NCI-H526 (cell line): ENCODE measurements around the gene G6PC1.
"Not testable (repeated sequence)": the region's sequence is repeated elsewhere in the genome, so short reads cannot be mapped to it uniquely, and the experiment has no call there.

Experiments used
- DNase-seq, 2 experiments: peaks; one replicate each; lab custom pipeline; 2025; lab: John Stamatoyannopoulos, UW

G6PC1 gene

DNA sequence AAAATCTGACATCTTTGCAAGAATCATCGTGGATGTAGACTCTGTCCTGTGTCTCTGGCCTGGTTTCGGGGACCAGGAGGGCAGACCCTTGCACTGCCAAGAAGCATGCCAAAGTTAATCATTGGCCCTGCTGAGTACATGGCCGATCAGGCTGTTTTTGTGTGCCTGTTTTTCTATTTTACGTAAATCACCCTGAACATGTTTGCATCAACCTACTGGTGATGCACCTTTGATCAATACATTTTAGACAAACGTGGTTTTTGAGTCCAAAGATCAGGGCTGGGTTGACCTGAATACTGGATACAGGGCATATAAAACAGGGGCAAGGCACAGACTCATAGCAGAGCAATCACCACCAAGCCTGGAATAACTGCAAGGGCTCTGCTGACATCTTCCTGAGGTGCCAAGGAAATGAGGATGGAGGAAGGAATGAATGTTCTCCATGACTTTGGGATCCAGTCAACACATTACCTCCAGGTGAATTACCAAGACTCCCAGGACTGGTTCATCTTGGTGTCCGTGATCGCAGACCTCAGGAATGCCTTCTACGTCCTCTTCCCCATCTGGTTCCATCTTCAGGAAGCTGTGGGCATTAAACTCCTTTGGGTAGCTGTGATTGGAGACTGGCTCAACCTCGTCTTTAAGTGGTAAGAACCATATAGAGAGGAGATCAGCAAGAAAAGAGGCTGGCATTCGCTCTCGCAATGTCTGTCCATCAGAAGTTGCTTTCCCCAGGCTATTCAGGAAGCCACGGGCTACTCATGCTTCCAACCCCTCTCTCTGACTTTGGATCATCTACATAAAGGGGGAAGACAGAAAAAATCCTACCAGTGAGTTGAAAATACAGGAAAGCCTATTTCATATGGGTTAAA, at the start of gene G6PC1:
Gene G6PC1 (plus strand): TSS at position 340 of the 872 bp plus-strand sequence. CDS start 78 bp downstream, at position 418.
- no peak for DNase-seq

- DNase-seq, result no peak
Measured at GRCh38 chr17:42850954-42851353, 49.6 kb upstream of the G6PC1 start, which contains the start of gene AOC3. Gene AOC3 (plus strand): TSS chr17:42851199. CDS start chr17:42851344, 145 bp downstream.

DNA sequence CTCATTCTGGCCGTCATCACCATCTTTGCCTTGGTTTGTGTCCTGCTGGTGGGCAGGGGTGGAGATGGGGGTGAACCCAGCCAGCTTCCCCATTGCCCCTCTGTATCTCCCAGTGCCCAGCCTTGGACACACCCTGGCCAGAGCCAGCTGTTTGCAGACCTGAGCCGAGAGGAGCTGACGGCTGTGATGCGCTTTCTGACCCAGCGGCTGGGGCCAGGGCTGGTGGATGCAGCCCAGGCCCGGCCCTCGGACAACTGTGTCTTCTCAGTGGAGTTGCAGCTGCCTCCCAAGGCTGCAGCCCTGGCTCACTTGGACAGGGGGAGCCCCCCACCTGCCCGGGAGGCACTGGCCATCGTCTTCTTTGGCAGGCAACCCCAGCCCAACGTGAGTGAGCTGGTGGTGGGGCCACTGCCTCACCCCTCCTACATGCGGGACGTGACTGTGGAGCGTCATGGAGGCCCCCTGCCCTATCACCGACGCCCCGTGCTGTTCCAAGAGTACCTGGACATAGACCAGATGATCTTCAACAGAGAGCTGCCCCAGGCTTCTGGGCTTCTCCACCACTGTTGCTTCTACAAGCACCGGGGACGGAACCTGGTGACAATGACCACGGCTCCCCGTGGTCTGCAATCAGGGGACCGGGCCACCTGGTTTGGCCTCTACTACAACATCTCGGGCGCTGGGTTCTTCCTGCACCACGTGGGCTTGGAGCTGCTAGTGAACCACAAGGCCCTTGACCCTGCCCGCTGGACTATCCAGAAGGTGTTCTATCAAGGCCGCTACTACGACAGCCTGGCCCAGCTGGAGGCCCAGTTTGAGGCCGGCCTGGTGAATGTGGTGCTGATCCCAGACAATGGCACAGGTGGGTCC, 49.0 kb upstream of the G6PC1 start:
- DNase-seq, result not testable (repeated sequence)

DNA sequence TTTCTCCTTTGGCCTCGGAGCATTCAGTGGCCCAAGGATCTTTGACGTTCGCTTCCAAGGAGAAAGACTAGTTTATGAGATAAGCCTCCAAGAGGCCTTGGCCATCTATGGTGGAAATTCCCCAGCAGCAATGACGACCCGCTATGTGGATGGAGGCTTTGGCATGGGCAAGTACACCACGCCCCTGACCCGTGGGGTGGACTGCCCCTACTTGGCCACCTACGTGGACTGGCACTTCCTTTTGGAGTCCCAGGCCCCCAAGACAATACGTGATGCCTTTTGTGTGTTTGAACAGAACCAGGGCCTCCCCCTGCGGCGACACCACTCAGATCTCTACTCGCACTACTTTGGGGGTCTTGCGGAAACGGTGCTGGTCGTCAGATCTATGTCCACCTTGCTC, 48.2 kb upstream of the G6PC1 start:
- no peak for DNase-seq

DNA sequence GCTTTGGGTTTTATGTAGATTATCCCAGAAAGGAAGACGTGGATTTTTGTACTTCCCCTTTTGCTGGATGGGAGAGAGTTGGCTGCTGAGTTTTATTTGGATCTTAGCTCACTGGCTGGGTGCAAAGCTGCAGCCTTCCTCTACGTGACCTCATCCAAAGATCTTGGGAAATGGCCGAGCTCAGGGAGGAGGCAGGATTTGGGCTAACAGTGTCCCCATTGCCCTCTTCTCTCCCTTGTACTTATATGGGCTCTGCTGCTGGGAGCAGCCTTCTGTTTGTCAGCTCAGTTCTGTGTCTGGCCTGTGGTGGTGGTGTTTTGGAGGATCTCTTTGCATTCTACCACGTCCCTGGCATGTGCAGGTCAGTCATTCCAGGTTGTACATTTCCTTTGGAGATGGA, 47.6 kb upstream of the G6PC1 start:
- DNase-seq, result no peak

GRCh38 chr17:42853597-42853967, 47.0 kb upstream of the G6PC1 start:
- DNase-seq, result no peak

DNA sequence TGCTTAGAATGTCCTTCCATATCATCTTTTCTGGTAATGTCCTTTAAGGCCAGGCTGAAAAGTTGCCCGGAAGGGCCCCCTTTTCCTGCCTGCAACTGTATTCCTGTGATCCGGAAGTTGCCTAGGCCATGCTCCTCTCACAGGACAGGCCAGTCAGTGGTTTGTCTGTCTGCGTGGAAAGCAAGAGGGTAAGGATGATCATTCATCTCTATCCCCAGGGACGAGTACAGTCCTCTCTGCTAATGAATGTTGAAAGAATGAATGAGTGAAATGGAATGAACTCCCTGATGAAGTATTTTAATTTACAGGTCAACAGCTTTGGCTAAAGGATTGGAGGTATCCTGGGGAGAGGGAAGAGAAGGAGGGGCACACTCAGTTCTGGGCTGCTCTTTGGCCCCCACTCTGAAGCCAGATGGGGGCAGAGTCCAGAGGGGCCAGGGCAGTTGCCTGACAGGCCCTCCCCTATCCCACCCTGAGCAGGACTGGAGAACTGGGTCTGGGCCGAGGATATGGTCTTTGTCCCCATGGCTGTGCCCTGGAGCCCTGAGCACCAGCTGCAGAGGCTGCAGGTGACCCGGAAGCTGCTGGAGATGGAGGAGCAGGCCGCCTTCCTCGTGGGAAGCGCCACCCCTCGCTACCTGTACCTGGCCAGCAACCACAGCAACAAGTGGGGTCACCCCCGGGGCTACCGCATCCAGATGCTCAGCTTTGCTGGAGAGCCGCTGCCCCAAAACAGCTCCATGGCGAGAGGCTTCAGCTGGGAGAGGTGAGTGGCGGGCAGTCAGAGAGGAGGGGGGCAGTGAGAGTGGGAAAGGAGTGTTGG, 46.4 kb upstream of the G6PC1 start:
- DNase-seq, result no peak

- DNase-seq, result no peak
Measured at GRCh38 chr17:42855048-42855596, 45.5 kb upstream of the G6PC1 start.

DNA sequence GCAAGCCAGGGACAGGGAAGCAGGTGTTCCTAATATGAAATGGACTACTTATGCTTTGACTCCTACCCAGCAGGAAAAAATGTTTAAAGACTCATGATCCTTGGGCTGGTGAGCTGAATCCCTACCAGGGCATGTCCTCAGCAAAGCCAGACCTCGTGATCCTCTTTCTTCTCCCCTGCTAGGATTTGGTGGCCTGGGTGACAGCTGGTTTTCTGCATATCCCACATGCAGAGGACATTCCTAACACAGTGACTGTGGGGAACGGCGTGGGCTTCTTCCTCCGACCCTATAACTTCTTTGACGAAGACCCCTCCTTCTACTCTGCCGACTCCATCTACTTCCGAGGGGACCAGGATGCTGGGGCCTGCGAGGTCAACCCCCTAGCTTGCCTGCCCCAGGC, 44.5 kb upstream of the G6PC1 start:
- not testable (repeated sequence) for DNase-seq

DNA sequence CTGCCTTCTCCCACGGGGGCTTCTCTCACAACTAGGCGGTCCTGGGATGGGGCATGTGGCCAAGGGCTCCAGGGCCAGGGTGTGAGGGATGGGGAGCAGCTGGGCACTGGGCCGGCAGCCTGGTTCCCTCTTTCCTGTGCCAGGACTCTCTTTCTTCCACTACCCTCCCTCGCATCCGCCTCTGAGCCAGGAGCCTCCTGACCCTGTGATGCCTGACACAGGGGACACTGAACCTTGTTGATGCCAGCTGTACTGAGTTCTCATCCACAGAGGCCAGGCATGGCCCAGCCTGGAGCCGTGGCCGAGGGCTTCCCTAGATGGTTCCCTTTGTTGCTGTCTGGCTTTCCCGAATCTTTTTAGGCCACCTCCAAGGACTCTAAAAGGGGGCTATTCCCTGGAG, 44.1 kb upstream of the G6PC1 start:
- not testable (repeated sequence) for DNase-seq

GRCh38 chr17:42857389-42857788, 43.2 kb upstream of the G6PC1 start:
- no peak for DNase-seq

- DNase-seq, result no peak
Measured at GRCh38 chr17:42865638-42866094, 34.9 kb upstream of the G6PC1 start.

DNA sequence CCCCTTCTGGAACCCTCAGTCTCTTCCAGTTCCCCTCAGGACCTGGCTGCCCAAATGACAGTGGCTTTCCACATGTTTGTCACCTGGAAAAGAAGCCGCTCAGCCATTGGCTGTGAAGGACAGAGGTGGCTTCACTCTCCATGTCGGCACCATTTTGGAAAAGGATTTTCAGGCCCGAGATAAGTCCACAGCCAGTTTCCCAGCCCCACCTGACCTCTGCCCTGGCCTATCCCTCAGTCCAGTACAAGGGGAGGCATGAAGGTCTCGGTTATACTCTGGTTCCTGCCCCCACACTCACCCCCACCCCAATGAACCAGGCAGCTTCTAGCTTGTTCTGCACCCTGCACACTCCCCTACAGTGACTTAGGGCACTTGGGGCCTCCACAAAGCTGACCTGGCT, 34.4 kb upstream of the G6PC1 start:
- no peak for DNase-seq

GRCh38 chr17:42866631-42867575, 33.7 kb upstream of the G6PC1 start:
- no peak for DNase-seq

- not testable (repeated sequence) for DNase-seq
Measured at GRCh38 chr17:42867694-42868261, 32.8 kb upstream of the G6PC1 start.

GRCh38 chr17:42868338-42868737, 32.3 kb upstream of the G6PC1 start:
- no peak for DNase-seq

DNA sequence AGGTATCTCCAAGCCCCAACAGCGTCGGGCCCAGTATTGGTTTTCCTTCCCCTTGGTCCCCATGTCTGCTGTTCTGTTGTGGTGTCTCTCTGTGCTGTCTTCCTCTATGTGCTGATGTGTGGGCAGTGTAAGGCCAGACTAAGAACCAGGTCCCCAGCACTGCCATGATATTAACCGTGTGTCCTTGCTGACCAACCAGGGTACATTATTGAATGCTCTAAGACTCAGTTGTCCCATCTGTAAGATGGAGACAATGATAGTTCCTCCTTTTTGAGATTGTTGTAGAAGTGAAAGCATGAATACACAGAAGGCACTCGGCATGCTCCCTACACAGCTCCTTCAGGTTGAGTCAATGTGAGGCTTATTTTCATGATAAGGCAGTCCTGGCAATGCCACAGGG, 29.0 kb upstream of the G6PC1 start:
- no peak for DNase-seq

DNA sequence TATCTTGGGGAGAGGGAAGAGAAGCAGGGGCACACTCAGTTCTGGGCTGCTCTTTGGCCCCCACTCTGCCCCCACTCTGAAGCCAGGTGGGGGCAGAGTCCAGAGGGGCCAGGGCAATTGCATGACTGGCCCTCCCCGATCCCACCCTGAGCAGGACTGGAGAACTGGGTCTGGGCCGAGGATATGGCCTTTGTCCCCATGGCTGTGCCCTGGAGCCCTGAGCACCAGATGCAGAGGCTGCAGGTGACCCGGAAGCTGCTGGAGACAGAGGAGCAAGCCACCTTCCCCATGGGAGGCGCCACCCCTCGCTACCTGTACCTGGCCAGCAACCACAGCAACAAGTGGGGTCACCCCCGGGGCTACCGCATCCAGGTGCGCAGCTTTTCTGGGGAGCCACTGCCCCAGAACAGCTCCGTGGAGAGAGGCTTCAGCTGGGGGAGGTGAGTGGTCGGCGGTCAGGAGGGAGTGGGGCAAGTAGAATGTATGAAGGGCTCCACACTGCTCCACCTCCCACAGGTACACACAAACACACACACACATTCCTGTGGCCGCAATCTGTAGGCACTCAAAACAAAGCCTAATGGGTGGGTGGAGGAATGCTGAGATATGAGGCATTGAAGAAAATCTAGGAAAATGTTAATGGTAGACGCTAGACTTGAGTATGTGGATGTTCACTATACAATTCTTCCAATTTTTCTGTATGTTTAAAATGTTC, 28.2 kb upstream of the G6PC1 start:
- DNase-seq, result no peak

- DNase-seq, result no peak
Measured at GRCh38 chr17:42873315-42873714, 27.3 kb upstream of the G6PC1 start.
